ENCODE measurements around the gene ETNK1.

- TF ChIP-seq CTCF (IDR thresholded peaks at IDR 0.05; ENCODE audit: insufficient read depth, low read length, poor library complexity, severe bottlenecking) = no peak
- TF ChIP-seq EZH2phosphoT487 (conservative IDR thresholded peaks at IDR 0.05; ENCODE audit: low read length) = no peak
Observed at GRCh38 chr12:22687361-22688076, 62.5 kb downstream of the ETNK1 start.
